Uterus (tissue), 2 donors: ENCODE data around the gene FASN.

ENCODE experiments used
- POLR2A ChIP-seq, 2 donors: fragments of 450-650 bp; IDR thresholded peaks; one replicate each; pipeline ENCODE4 v1.6.1; 2016; ENCODE audit warnings: antibody characterized with exemption in 2 of 2, mild to moderate bottlenecking in 1 of 2, moderate library complexity in 1 of 2
- TF ChIP-seq, protein P1 (sequence below), 4 experiments: fragments of 200-600 bp in 2 of 4; fragments of 450-650 bp in 2 of 4; sonication (generic) in 2 of 4; IDR thresholded peaks; one replicate each; pipeline ENCODE4 v1.5.1; 2016 to 2019; ENCODE audit warnings: antibody characterized with exemption in 4 of 4, mild to moderate bottlenecking in 2 of 4, moderate library complexity in 1 of 4

DNA sequence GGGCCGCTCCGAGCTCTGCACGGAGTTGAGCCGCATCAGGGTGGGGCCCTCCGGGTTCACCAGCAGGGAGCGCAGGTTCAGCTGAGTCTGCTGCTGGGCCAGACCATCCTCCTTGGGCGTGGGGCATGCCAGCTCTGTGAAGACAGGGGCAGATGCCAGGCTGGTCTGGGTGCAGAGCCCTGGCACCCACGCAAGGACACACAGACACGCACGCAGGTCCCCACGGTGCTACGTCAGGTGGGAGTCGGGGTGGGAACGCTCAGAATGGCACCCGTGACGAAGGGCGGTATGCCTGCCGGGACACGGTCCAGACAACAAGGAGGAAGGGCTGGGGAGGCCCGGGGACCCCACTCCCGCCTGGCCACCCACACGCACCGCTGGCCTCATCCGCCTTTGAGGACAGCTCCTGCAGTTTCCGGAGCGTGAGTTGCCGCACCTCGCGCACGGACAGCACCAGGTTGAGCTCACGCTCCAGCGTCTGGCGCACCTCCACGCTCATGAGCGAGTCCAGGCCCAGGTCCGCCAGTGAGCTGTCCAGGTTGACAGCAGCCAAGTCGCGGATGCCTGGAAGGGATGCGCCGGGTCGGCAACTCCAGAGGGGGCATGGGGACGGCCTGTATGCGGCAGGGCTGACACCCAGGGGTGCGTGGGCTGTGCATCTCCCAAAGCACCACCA lies 17.1 kb downstream of the FASN start:
- TF ChIP-seq, protein P1, sequence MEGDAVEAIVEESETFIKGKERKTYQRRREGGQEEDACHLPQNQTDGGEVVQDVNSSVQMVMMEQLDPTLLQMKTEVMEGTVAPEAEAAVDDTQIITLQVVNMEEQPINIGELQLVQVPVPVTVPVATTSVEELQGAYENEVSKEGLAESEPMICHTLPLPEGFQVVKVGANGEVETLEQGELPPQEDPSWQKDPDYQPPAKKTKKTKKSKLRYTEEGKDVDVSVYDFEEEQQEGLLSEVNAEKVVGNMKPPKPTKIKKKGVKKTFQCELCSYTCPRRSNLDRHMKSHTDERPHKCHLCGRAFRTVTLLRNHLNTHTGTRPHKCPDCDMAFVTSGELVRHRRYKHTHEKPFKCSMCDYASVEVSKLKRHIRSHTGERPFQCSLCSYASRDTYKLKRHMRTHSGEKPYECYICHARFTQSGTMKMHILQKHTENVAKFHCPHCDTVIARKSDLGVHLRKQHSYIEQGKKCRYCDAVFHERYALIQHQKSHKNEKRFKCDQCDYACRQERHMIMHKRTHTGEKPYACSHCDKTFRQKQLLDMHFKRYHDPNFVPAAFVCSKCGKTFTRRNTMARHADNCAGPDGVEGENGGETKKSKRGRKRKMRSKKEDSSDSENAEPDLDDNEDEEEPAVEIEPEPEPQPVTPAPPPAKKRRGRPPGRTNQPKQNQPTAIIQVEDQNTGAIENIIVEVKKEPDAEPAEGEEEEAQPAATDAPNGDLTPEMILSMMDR (IDR thresholded peaks at IDR 0.05): no peak
- TF ChIP-seq POLR2A (IDR thresholded peaks at IDR 0.05): no peak
